T-helper 17 cell (primary cell): ENCODE measurements around the gene KRT20. TPM values are rescaled to one million over a fixed set of nuclear protein-coding genes. Genes with fewer than 3 reads are reported as not detected.
"Not testable (repeated sequence)": the region's sequence is repeated elsewhere in the genome, so short reads cannot be mapped to it uniquely, and the experiment has no call there.

Source experiments
- ATAC-seq: fragments of 150-1000 bp; cut with Tn5 transposase; 2 replicates; pipeline ENCODE4 v1.10.0; 2021; ENCODE audit warnings: mild to moderate bottlenecking, moderate library complexity
- DNase-seq, 3 donors: peaks; one replicate each; pipeline versions ENCODE4 v3.0.0 to v3.0.0-alpha.2; 2020 to 2021
- H3K9me3 ChIP-seq: one replicate; pipeline ENCODE4 v1.7.0; 2013; ENCODE audit warnings: low read length, mild to moderate bottlenecking; ENCODE audit not compliant: control insufficient read depth, poor library complexity, severe bottlenecking
- H3K27ac Mint-ChIP-seq: one replicate; pipeline ENCODE4 v1.8.0; 2022; ENCODE audit warnings: mild to moderate bottlenecking, moderate library complexity, mixed read lengths
- H3K27me3 Mint-ChIP-seq: one replicate; pipeline ENCODE4 v1.8.0; 2022; ENCODE audit warnings: mixed read lengths
- H3K36me3 Mint-ChIP-seq: one replicate; pipeline ENCODE4 v1.8.0; 2022; ENCODE audit warnings: low read depth, mixed read lengths
- H3K4me1 Mint-ChIP-seq: one replicate; pipeline ENCODE4 v1.8.0; 2022; ENCODE audit warnings: mild to moderate bottlenecking, mixed read lengths
- H3K4me3 Mint-ChIP-seq: one replicate; pipeline ENCODE4 v1.8.0; 2022; ENCODE audit warnings: mild to moderate bottlenecking, moderate library complexity, mixed read lengths
- total RNA-seq, 4 donors: library from RNA in 2 of 4; stranded (reverse) in 2 of 4; gene quantifications; one replicate each; pipeline ENCODE4 v1.2.3 and lab custom pipeline; 2022 to 2026

KRT20 gene
- total RNA-seq (not detected), total RNA-seq (lab: John Stamatoyannopoulos, UW) (0 reads per million in 2 donors)

DNA sequence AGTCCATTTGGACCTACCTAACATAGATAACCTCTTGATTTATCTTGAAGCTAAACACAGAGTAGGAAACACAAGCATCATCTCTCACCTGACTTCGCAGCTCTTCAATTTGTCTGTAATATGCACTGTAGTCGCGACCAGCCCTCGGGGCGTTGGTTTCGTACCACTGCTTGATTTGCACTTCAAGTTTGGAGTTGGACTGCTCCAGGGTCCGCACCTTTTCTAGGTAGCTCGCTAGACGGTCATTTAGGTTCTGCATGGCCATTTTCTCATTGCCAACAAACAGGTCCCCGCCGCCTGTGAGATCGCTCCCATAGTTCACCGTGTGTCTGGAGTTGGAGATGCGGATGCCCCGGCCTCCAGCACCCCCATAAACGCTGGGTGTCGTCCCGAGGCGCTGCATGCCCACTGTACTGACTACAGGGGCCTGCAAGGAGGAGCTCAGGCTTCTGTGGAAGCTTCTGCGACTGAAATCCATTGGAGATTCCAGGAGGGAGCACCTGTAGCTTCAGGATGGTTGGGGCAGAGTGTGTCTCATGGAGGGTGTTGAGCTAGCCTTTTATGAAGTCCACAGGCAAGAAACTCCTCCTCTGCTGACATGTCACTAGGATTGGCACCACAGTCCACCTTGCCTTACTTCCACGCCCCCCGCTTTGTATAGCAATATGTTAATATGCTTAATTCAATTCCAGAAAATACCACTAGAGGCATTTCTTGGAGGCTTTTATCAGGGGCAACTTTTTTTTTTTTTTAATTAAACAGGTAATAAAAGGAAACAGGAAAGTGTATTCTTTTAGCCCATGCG, at the start of gene KRT20:
KRT20 (minus strand) TSS at position 535 of the 805 bp plus-strand sequence; CDS start at position 478, 57 bp downstream.
- H3K9me3 ChIP-seq, result no peaks in the 10 kb centered on the region
- Mint-ChIP-seq H3K4me1 (peaks cover 2% of the 10 kb centered on the region), H3K36me3 (peaks cover 2% of the 10 kb centered on the region), H3K27ac (no peak within 1 kb of the TSS), H3K4me3 (no peak within 1 kb of the TSS), H3K27me3 (peaks cover 52% of the 10 kb centered on the region)
- DNase-seq, result no peak
- no peak for ATAC-seq

DNA sequence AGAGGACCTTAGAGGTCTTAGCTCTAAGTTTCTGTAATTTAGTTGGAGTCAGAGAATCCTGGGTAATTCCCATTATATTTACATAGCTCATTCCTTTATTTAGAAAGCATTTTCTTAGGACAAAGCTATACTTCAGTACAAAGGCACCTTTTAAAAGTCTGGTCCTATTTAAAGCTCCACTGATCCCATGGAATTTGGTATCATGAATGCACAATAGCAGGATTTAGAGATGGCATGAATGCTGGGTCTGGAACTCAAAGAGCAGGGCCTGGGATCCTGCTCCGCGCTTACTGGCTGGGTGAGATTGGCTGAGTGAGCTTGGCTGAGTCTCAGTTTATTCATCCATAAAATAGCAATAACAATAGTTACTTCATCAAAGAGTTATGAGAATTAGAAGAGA, 47.6 kb upstream of the KRT20 start:
- no peaks in the 10 kb centered on the region for H3K9me3 ChIP-seq
- peaks cover 4% of the 10 kb centered on the region for H3K4me1 Mint-ChIP-seq
- ATAC-seq (no peak), DNase-seq (no peak)
- H3K27ac Mint-ChIP-seq, result no peak overlapping the region
- H3K4me3 Mint-ChIP-seq, result no peak overlapping the region
- peaks cover 56% of the 10 kb centered on the region for H3K27me3 Mint-ChIP-seq
- H3K36me3 Mint-ChIP-seq, result no peaks in the 10 kb centered on the region

GRCh38 chr17:40931311-40931710, 46.3 kb upstream of the KRT20 start:
- peaks cover 4% of the 10 kb centered on the region for H3K36me3 Mint-ChIP-seq
- ATAC-seq, result no peak
- H3K9me3 ChIP-seq, result no peaks in the 10 kb centered on the region
- H3K27me3 Mint-ChIP-seq, result peaks cover 58% of the 10 kb centered on the region
- no peak overlapping the region for H3K27ac Mint-ChIP-seq
- peaks cover 3% of the 10 kb centered on the region for H3K4me1 Mint-ChIP-seq
- H3K4me3 Mint-ChIP-seq, result no peak overlapping the region
- no peak for DNase-seq

DNA sequence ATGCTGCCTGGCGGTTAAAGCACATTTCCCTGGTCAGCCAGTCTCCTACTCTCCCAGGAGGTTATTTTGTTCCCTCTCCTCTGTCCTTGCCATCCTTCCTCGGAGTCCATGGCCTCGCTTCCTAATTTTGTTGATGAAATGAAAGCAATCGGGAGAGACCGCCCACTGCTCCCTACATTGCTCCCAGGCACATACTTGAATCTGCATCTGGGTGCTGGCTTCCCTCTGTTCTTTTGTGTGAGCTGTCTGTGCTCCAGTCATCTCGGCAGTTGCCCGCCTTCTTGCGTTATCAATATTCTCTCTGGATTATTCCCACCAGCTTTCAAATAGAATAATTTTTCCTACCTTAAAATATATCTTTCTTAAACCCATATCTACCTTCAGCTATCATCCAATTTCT, 41.3 kb upstream of the KRT20 start:
- peaks cover 47% of the 10 kb centered on the region for H3K27me3 Mint-ChIP-seq
- peaks cover 5% of the 10 kb centered on the region for H3K4me1 Mint-ChIP-seq
- H3K9me3 ChIP-seq, result no peaks in the 10 kb centered on the region
- H3K36me3 Mint-ChIP-seq, result peaks cover 4% of the 10 kb centered on the region
- H3K27ac Mint-ChIP-seq, result no peak overlapping the region
- no peak overlapping the region for H3K4me3 Mint-ChIP-seq
- no peak for DNase-seq
- no peak for ATAC-seq

DNA sequence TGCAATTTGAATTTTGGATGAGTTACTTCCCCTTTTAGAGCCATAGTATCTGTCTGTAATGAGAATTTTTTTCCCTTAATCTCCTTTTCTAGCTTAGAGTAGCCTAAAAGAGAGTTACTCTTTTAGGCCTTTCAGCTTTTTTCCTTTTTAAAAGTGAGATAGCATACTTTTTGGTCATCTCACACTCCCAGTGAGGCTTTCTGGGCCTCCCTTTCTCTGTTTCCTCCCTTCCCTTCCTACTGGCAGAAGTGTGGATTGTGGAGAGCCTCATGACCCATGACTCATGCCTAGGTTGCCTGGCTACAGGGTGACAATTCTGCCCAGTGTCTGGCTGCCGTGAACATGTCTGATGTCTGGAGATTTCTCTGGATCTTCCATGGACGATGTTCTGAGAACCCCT, 37.2 kb upstream of the KRT20 start:
- H3K4me1 Mint-ChIP-seq, result peaks cover 11% of the 10 kb centered on the region
- H3K27ac Mint-ChIP-seq, result no peak overlapping the region
- no peak overlapping the region for H3K4me3 Mint-ChIP-seq
- DNase-seq (no peak), ATAC-seq (no peak)
- H3K27me3 Mint-ChIP-seq, result peaks cover 36% of the 10 kb centered on the region
- H3K9me3 ChIP-seq, result no peaks in the 10 kb centered on the region
- H3K36me3 Mint-ChIP-seq, result peaks cover 4% of the 10 kb centered on the region

DNA sequence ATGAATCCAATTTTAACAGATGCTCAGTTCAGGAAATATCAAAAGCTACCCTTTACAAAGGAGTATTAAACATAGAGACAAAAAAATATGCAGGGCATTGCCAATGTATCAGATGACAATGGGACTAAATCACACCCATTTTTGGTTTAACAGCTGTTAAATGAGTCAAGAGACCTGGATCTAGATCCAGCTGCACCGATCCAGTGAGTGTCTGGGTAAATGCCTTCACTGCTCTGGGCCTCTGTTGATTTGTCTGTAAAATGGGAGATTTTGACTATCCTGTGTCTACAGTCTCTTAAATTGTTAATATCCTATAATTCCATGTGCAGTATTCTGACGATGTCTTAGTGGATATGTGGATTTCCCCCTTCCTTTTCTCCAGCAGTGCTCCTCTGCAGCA, 36.0 kb upstream of the KRT20 start:
- H3K36me3 Mint-ChIP-seq, result no peaks in the 10 kb centered on the region
- H3K4me1 Mint-ChIP-seq, result peaks cover 7% of the 10 kb centered on the region
- H3K27ac Mint-ChIP-seq, result no peak overlapping the region

DNA sequence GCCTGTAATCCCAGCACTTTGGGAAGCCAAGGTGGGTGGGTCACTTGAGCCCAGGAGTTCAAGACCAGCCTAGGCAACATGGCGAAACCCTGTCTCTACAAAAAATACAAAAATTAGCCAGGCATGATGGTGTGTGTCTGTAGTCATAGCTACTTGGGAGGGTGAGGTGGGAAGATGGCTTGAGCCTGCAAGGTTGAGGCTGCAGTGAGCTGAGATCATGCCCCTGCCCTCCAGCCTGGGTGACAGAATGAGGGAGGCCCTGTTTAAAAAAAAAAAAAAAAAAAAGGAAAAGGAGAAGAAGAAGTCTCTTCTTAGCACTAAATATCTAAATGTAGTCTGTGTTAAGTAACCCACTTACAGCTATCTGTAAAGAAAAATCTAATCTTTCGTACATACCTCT, 32.1 kb upstream of the KRT20 start:
- not testable (repeated sequence) for H3K9me3 ChIP-seq, ATAC-seq, H3K4me3 Mint-ChIP-seq, H3K36me3 Mint-ChIP-seq, H3K4me1 Mint-ChIP-seq, H3K27ac Mint-ChIP-seq, DNase-seq
- peaks cover 16% of the 10 kb centered on the region for H3K27me3 Mint-ChIP-seq

More for the DNA sequence above, 36.0 kb upstream of the KRT20 start:
- DNase-seq, result no peak
- H3K9me3 ChIP-seq, result no peaks in the 10 kb centered on the region
- H3K4me3 Mint-ChIP-seq, result no peak overlapping the region
- ATAC-seq, result no peak
- H3K27me3 Mint-ChIP-seq, result peaks cover 24% of the 10 kb centered on the region

- peaks cover 6% of the 10 kb centered on the region for H3K4me1 Mint-ChIP-seq
Observed at GRCh38 chr17:40916366-40916765, 31.3 kb upstream of the KRT20 start.

DNA sequence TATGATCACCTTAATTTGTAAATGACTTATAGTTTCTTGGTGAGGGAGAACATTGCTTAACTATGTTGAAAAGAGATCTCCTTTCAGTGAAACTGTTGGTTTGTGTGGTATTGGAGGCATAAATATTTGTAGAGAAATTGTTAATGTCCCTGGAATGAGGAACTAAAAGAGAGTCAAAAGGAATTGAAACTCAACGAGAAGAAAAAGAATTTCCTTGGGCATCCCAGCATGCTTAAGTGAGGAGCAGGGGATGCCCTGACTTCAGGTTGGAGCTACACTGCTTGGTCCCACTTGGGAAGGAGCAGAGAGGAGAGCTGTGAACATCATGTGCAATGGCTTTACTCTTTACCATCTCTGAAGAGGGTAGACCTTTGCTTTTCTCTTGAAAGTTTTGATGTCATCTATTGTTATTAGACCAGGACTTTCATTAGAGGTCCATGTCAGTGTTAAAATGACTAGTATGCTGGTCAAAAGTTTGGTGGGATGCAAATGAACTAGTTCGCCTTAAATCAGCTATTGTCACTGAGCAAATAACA, 30.7 kb upstream of the KRT20 start:
- no peaks in the 10 kb centered on the region for H3K9me3 ChIP-seq
- no peak for DNase-seq
- Mint-ChIP-seq H3K4me1 (peaks cover under 1% of the 10 kb centered on the region), H3K27ac (no peak overlapping the region), H3K4me3 (no peak overlapping the region), H3K27me3 (peaks cover 22% of the 10 kb centered on the region), H3K36me3 (no peaks in the 10 kb centered on the region)
- ATAC-seq, result no peak

More at GRCh38 chr17:40916366-40916765, 31.3 kb upstream of the KRT20 start:
- no peak overlapping the region for H3K4me3 Mint-ChIP-seq
- DNase-seq (no peak), ATAC-seq (no peak)
- H3K36me3 Mint-ChIP-seq, result no peaks in the 10 kb centered on the region
- no peak overlapping the region for H3K27ac Mint-ChIP-seq
- H3K27me3 Mint-ChIP-seq, result peaks cover 22% of the 10 kb centered on the region
- no peaks in the 10 kb centered on the region for H3K9me3 ChIP-seq

DNA sequence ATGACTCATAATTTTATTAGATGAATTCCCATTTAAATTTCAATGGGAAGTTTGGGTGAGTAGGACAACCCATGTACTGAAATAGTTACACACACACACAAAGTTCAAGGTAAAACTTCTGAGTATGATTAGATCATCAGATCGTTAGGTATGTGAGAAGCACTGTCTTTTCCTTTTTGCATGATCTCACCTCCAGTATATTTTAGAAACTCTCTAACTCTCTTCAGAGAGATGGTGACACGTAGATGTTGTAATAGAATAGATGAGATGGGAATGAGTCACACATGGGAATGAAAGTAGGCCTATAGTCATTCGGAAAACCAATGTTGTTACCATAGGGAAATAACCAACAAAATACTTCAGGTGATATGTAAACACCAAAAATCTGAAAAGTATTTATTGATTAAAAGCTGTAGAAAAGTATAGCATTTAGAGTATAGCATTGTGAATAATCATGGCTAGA, 30.2 kb upstream of the KRT20 start:
- H3K27ac Mint-ChIP-seq, result no peak overlapping the region
- H3K36me3 Mint-ChIP-seq, result no peaks in the 10 kb centered on the region
- peaks cover 22% of the 10 kb centered on the region for H3K27me3 Mint-ChIP-seq
- H3K4me1 Mint-ChIP-seq, result no peaks in the 10 kb centered on the region
- no peaks in the 10 kb centered on the region for H3K9me3 ChIP-seq
- DNase-seq, result no peak
- ATAC-seq, result no peak
- no peak overlapping the region for H3K4me3 Mint-ChIP-seq

DNA sequence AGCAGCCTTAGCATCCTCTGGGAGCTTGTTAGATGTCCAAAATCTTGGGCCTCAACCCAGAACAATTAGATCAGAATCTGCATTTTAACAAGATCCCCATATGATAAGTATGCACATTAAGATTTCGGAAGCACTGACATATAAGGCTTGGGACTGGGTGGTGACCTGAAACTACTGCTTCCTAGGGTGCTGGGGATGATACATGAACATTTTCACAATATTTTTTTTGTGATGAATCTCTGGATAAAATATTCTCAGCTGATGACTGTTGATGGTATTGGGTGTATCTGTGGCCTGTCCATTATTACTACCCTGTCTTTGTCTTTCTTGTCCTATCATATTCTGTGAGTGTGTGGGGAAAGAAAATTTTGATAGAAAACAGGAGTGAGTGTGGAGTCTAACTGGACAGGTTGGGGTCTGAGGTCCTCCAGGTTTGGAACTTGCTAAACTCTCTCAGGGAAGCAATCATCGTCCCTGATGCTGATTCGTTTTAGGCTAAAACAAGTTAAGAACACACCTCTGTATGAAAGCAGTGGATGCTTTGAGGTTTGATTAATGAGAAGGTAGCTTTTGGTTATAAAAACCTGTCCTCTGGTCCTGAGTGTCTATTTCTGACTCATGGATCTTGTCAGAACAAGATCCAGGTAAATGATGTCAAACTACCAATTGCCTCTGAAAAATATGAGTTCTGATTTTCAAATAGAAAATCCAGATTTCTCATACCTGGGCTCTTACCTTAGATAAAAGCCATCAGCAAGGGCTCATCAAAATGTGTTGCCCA, 29.2 kb upstream of the KRT20 start:
- ATAC-seq, result no peak
- no peaks in the 10 kb centered on the region for H3K9me3 ChIP-seq
- H3K36me3 Mint-ChIP-seq, result no peaks in the 10 kb centered on the region
- H3K27ac Mint-ChIP-seq, result no peak overlapping the region
- no peak for DNase-seq
- no peaks in the 10 kb centered on the region for H3K4me1 Mint-ChIP-seq
- peaks cover 17% of the 10 kb centered on the region for H3K27me3 Mint-ChIP-seq
- no peak overlapping the region for H3K4me3 Mint-ChIP-seq

GRCh38 chr17:40912486-40913210, 27.6 kb upstream of the KRT20 start:
- no peaks in the 10 kb centered on the region for H3K9me3 ChIP-seq
- ATAC-seq (no peak), DNase-seq (no peak)
- no peaks in the 10 kb centered on the region for H3K4me1 Mint-ChIP-seq
- no peak overlapping the region for H3K4me3 Mint-ChIP-seq
- peaks cover 29% of the 10 kb centered on the region for H3K27me3 Mint-ChIP-seq
- H3K36me3 Mint-ChIP-seq, result no peaks in the 10 kb centered on the region
- no peak overlapping the region for H3K27ac Mint-ChIP-seq

DNA sequence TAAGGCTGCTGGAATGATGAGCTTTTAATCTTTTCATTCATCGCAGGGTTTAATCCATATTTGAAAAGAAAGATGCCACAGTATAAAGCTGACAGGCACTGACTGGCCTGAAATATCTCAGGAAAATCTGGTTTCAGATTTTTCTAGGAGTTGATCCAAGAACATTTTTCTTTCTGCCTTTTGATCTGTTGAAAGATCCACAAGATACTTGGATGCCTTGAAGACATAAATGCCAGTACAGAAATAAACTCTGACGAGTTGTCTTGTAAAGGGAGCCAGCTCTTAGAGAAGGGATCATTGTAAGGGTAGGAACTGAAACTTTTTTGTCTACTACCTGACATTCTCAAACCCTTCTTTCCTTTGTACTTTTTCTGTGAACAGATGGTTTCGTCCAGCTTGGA, 25.4 kb upstream of the KRT20 start:
- ATAC-seq (no peak), DNase-seq (no peak)
- H3K27me3 Mint-ChIP-seq, result peaks cover 44% of the 10 kb centered on the region
- no peak overlapping the region for H3K27ac Mint-ChIP-seq
- H3K4me3 Mint-ChIP-seq, result no peak overlapping the region
- no peaks in the 10 kb centered on the region for H3K4me1 Mint-ChIP-seq
- no peaks in the 10 kb centered on the region for H3K9me3 ChIP-seq
- no peaks in the 10 kb centered on the region for H3K36me3 Mint-ChIP-seq
